H1 (cell line): Measurements from ENCODE around the gene SPPL3. TPM values are rescaled to one million over a fixed set of nuclear protein-coding genes. Genes with fewer than 3 reads are reported as not detected.

Source experiments
- BCL11A ChIP-seq, 2 experiments: IDR thresholded peaks; one replicate each; pipeline ENCODE4 v1.6.1; 2011; ENCODE audit warnings: low read depth in 2 of 2, low read length in 2 of 2, mild to moderate bottlenecking in 2 of 2
- FOSL1 ChIP-seq: IDR thresholded peaks from 2 replicates; pipeline ENCODE4 v1.6.1; 2011; ENCODE audit warnings: mild to moderate bottlenecking, low read depth, low read length, moderate library complexity; ENCODE audit not compliant: insufficient read depth
- MAX ChIP-seq: IDR thresholded peaks from 2 replicates; pipeline ENCODE4 v1.6.1; 2012; ENCODE audit warnings: inconsistent platforms
- NANOG ChIP-seq: IDR thresholded peaks from 2 replicates; pipeline ENCODE4 v1.6.1; 2011; ENCODE audit warnings: low read length, low read depth, mild to moderate bottlenecking, inconsistent platforms; ENCODE audit not compliant: insufficient read depth, poor library complexity, severe bottlenecking
- polyA plus RNA-seq, 7 experiments: library from polyadenylated mRNA; depleted of rRNA in 3 of 7; stranded (reverse) in 5 of 7; unstranded in 2 of 7; fragments of >200 nt in 5 of 7; fragments of 200-250 nt in 2 of 7; gene quantifications; 1 replicate in 5 of 7; 2 replicates in 1 of 7; 4 replicates in 1 of 7; pipeline versions ENCODE4 v1.2.1 to v1.2.3, GENCODE V29; 2011 to 2013; ENCODE audit warnings: missing spikeins in 2 of 7, mixed read lengths in 2 of 7
- total RNA-seq: library from RNA; stranded (reverse); fragmentation: NEBNext Ultra II Directional; extraction: Animal tissue kit (Norgen Biotek cat#: 25700); gene quantifications from 2 replicates; pipeline ENCODE4 v1.2.1, GENCODE V29; 2021
- TF ChIP-seq, protein P1 (sequence below), 3 experiments: IDR thresholded peaks; 1 replicate in 2 of 3; 2 replicates in 1 of 3; pipeline versions ENCODE4 v1.5.1 to v1.6.1; 2011; ENCODE audit warnings: low read length in 3 of 3, mild to moderate bottlenecking in 3 of 3, inconsistent platforms in 2 of 3, low read depth in 1 of 3, moderate library complexity in 1 of 3; ENCODE audit not compliant: insufficient read depth in 1 of 3; ENCODE audit errors: control extremely low read depth in 1 of 3

The SPPL3 gene
- total and polyA plus RNA-seq, 2 of the 8 experiments (the other 6 are each of a cell fraction or from before 2014, with no cell fraction given) = 27.3 to 48.4 TPM

GRCh38 chr12:120712610-120713009 lies 191.5 kb downstream of the SPPL3 start (continued):
- TF ChIP-seq, protein P1, sequence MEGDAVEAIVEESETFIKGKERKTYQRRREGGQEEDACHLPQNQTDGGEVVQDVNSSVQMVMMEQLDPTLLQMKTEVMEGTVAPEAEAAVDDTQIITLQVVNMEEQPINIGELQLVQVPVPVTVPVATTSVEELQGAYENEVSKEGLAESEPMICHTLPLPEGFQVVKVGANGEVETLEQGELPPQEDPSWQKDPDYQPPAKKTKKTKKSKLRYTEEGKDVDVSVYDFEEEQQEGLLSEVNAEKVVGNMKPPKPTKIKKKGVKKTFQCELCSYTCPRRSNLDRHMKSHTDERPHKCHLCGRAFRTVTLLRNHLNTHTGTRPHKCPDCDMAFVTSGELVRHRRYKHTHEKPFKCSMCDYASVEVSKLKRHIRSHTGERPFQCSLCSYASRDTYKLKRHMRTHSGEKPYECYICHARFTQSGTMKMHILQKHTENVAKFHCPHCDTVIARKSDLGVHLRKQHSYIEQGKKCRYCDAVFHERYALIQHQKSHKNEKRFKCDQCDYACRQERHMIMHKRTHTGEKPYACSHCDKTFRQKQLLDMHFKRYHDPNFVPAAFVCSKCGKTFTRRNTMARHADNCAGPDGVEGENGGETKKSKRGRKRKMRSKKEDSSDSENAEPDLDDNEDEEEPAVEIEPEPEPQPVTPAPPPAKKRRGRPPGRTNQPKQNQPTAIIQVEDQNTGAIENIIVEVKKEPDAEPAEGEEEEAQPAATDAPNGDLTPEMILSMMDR (IDR thresholded peaks at IDR 0.05; ENCODE audit: control extremely low read depth in 1 of 3, insufficient read depth in 1 of 3, low read depth in 1 of 3, low read length in 3 of 3) = no peak
- TF ChIP-seq MAX (no peak), BCL11A (IDR thresholded peaks at IDR 0.05; ENCODE audit: low read depth in 2 of 2, low read length in 2 of 2) (no peak), NANOG (no peak), FOSL1 (no peak)

Other genes with a start within 250 kb of the SPPL3 start
- gene MLEC, start 217.2 kb downstream of the SPPL3 start, total RNA-seq = 260 and 266 TPM in 2 replicates
- 34.4 and 37.1 TPM in 2 replicates for gene MLEC, start 217.2 kb downstream of the SPPL3 start, polyA plus RNA-seq (2011; rRNA removed)
- 50.1 and 51.9 TPM in 2 replicates for gene UNC119B, start 193.9 kb downstream of the SPPL3 start, total RNA-seq
- gene UNC119B, start 193.9 kb downstream of the SPPL3 start, polyA plus RNA-seq (2011; rRNA removed) = 40.5 and 40.6 TPM in 2 replicates
- 3.9 and 4.9 TPM in 2 replicates for gene ACADS, start 178.5 kb downstream of the SPPL3 start, total RNA-seq
- gene ACADS, start 178.5 kb downstream of the SPPL3 start, polyA plus RNA-seq (2011; rRNA removed) = 7.5 and 8.7 TPM in 2 replicates
- gene HNF1A, start 74.2 kb upstream of the SPPL3 start, total RNA-seq = not detected in 2 replicates
- gene HNF1A, start 74.2 kb upstream of the SPPL3 start, polyA plus RNA-seq (2011; rRNA removed) = 0.02 TPM in 1 of 2 replicates, not detected in the other
- gene C12orf43, start 112.1 kb upstream of the SPPL3 start, total RNA-seq = 22.3 and 23.7 TPM in 2 replicates
- gene C12orf43, start 112.1 kb upstream of the SPPL3 start, polyA plus RNA-seq (2011; rRNA removed) = 9.2 and 12.3 TPM in 2 replicates
- gene OASL, start 134.9 kb upstream of the SPPL3 start, total RNA-seq = not detected in 2 replicates
- not detected in 2 replicates for gene OASL, start 134.9 kb upstream of the SPPL3 start, polyA plus RNA-seq (2011; rRNA removed)
- 0.42 and 0.56 TPM in 2 replicates for gene P2RX7, start 228.5 kb upstream of the SPPL3 start, total RNA-seq
- 0.16 and 0.38 TPM in 2 replicates for gene P2RX7, start 228.5 kb upstream of the SPPL3 start, polyA plus RNA-seq (2011; rRNA removed)